CD4-positive, alpha-beta T cell treated with Interleukin-2 at 100 ng/mL for 4 hours (primary cell): Measurements from ENCODE around the gene FAM200B.

Source experiments
- DNase-seq: peaks from one replicate; pipeline ENCODE4 v3.0.0-alpha.2; 2020; ENCODE audit warnings: low spot score

FAM200B gene

DNA sequence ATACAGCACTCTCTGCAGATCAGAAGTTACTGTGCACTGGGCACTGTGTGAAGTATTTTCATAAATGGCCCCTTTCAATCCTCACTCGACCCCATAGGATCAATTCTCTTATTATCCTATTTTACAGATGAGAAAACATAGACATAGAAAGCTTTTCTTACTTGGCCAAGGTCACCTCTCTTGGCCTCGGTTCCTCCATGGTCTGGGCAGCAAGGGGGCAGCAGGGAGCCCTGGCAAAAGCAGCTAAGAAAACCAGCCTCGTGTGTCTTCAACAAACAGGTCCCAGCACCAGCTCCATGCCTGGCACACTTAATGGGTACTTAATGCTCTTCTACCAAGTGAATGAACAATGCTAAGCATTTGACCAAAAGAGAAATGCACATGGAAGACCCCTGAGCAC is 55.6 kb downstream of the FAM200B start:
- DNase-seq, result no peak

- DNase-seq, result no peak
Observed at GRCh38 chr4:15738877-15739276, 57.2 kb downstream of the FAM200B start.
